ENCODE measurements around the gene STON2.
"Not testable (repeated sequence)": the region's sequence is repeated elsewhere in the genome, so short reads cannot be mapped to it uniquely, and the experiment has no call there.

STON2 gene

GRCh38 chr14:81388336-81388735 lies 11.8 kb downstream of the STON2 start:
- no peak for DNase-seq (ENCODE audit: low spot score)
- in situ Hi-C loops (cut with MboI; ENCODE audit: low pct_unique_long_range_greater_than_20kb, low sequenced_read_pairs, unreplicated experiment): no loop called here
- no peak for TF ChIP-seq CTCF (IDR thresholded peaks at IDR 0.05; ENCODE audit: extremely low read depth, insufficient read depth, missing control alignments)

GRCh38 chr14:81386290-81386745 lies 13.8 kb downstream of the STON2 start:
- in situ Hi-C loops (cut with MboI; ENCODE audit: low pct_unique_long_range_greater_than_20kb, low sequenced_read_pairs, unreplicated experiment): no loop called here
- DNase-seq (ENCODE audit: low spot score): no peak
- TF ChIP-seq CTCF (IDR thresholded peaks at IDR 0.05; ENCODE audit: extremely low read depth, insufficient read depth, missing control alignments): no peak

- in situ Hi-C loops (cut with MboI; ENCODE audit: low pct_unique_long_range_greater_than_20kb, low sequenced_read_pairs, unreplicated experiment): no loop called here
- TF ChIP-seq CTCF (IDR thresholded peaks at IDR 0.05; ENCODE audit: extremely low read depth, insufficient read depth, missing control alignments): no peak
- no peak for DNase-seq (ENCODE audit: low spot score)
Measured at GRCh38 chr14:81385886-81386285, 14.2 kb downstream of the STON2 start.

- DNase-seq (ENCODE audit: low spot score): no peak
- no peak for TF ChIP-seq CTCF (IDR thresholded peaks at IDR 0.05; ENCODE audit: extremely low read depth, insufficient read depth, missing control alignments)
- in situ Hi-C loops (cut with MboI; ENCODE audit: low pct_unique_long_range_greater_than_20kb, low sequenced_read_pairs, unreplicated experiment): no loop called here
Measured at GRCh38 chr14:81385419-81385818, 14.7 kb downstream of the STON2 start.

GRCh38 chr14:81384900-81385299 lies 15.2 kb downstream of the STON2 start:
- no peak for TF ChIP-seq CTCF (IDR thresholded peaks at IDR 0.05; ENCODE audit: extremely low read depth, insufficient read depth, missing control alignments)
- DNase-seq (ENCODE audit: low spot score): no peak
- in situ Hi-C loops (cut with MboI; ENCODE audit: low pct_unique_long_range_greater_than_20kb, low sequenced_read_pairs, unreplicated experiment): no loop called here

DNA sequence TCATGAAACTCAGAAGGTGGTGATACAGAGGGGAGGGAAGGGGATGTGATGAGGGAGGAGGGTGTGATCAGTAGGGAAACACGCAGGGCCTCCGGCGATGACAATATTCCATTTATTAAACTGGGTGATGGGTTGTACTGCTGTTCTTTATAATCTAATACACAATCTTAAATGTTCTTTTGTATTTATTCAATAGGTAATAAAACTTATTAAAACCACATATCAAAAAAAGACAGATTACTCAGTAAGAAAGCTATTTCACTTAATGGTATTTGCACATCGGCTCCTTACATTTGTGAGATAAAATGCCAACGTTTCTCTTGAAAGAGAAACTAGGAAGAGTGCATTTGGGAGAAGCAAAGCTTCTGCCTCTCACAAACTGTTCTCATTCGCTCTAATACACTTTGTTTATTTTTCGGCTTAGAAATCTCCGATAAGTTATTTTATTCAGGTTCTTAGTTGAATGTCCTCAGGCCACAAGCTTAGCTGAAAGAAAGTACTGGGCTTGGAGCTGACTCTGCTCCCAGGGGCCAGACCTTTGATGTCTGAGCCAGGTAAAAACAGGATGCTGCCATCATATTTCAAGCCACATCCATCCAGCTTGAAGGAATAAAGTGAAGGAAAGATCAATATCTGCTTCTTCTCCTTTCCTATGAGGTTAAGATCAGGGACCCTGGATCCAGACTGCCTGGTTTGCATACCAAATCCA lies 17.5 kb downstream of the STON2 start:
- TF ChIP-seq CTCF (IDR thresholded peaks at IDR 0.05; ENCODE audit: extremely low read depth, insufficient read depth, missing control alignments): no peak
- in situ Hi-C loops (cut with MboI; ENCODE audit: low pct_unique_long_range_greater_than_20kb, low sequenced_read_pairs, unreplicated experiment): no loop called here

DNA sequence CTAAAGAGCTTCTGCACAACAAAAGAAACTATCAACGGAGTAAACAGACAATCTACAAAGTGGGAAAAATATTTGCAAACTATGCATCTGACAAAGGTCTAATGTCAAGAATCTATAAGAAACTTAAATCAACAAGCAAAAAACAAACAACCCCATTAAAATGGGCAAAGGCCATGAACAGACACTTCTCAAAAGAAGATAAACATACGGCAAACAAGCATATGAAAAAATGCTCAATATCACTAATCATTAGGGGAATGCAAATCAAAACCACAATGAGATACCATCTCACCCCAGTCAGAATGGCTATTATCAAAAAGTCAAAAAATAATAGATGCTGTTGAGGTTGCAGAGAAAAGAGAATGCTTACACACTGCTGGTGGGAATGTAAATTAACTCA lies 20.1 kb downstream of the STON2 start:
- in situ Hi-C loops (cut with MboI; ENCODE audit: low pct_unique_long_range_greater_than_20kb, low sequenced_read_pairs, unreplicated experiment): not testable (repeated sequence)

More for the DNA sequence above, 17.5 kb downstream of the STON2 start:
- DNase-seq (ENCODE audit: low spot score): no peak

More for the DNA sequence above, 20.1 kb downstream of the STON2 start:
- DNase-seq (ENCODE audit: low spot score): not testable (repeated sequence)

Measured in GM13977 (cell line).